SW480 (cell line): ENCODE measurements around the gene MBNL2.
"Not testable (repeated sequence)": the region's sequence is repeated elsewhere in the genome, so short reads cannot be mapped to it uniquely, and the experiment has no call there.

Source experiments
- DNase-seq: peaks from one replicate; pipeline ENCODE4 v3.0.0-alpha.2; 2016; ENCODE audit warnings: low spot score

MBNL2 gene

GRCh38 chr13:97221989-97222700 lies at the start of gene MBNL2:
MBNL2 (plus strand) TSS chr13:97222333; CDS start chr13:97276236, 53,903 bp downstream.
- DNase-seq = peak; percentile 92

- DNase-seq = no peak
Observed at GRCh38 chr13:97174638-97175037, 47.5 kb upstream of the MBNL2 start.

- DNase-seq = no peak
Observed at GRCh38 chr13:97175041-97175440, 47.1 kb upstream of the MBNL2 start.

DNA sequence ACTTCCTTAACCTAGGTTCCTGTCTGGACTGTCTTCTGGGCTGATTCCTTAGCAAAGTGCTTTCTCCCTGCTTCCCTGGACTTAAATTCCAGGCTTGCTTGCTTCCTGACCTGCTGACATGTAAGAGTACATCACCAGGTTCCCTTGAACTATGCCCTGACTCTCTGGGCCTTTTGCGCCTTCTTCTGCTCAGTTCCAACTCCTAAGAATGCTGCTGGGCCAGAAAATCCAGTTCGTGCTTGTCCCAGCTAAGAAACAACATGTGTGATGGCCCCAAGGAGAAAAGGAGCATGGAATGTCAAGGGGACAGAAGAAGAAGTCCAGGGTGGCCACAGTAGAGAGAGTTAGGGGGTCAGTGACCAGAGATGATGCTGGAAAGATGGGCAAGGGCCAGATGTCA lies 42.6 kb upstream of the MBNL2 start:
- DNase-seq = no peak

DNA sequence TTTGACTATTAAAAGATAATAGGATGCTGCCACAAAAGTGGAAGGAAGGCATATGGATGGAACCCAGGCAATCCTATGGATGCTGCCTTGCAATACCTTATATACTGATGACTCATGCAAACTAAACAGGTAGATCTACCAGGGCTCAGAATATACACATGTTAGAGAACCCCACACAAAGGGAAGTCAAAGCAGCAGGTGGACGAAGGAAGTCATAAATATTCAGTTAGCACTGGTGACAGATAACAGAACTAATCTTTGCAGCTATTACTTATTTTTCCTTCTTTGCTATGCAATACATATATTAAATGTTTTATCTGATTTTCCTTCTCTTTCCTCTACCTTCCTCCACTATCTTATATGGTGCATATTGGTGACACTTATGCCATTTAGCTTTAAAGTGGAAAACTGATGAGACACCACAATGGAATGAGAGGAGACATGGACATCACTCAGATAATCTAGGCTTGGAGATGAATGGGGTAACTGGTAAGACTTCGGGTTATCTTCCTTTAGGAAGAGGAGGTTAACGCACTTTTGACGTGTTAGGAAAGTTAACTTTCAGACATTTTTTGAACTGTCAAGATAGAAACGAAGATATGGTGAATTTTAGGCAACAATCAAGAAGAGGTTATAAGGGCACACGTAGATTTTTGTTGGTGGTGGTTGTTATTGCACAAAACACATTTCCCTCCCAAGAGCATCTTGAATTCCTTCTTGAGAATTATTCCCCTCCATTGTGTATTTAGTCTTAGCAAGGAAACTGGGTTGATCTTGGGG lies 39.8 kb upstream of the MBNL2 start:
- DNase-seq = no peak

DNA sequence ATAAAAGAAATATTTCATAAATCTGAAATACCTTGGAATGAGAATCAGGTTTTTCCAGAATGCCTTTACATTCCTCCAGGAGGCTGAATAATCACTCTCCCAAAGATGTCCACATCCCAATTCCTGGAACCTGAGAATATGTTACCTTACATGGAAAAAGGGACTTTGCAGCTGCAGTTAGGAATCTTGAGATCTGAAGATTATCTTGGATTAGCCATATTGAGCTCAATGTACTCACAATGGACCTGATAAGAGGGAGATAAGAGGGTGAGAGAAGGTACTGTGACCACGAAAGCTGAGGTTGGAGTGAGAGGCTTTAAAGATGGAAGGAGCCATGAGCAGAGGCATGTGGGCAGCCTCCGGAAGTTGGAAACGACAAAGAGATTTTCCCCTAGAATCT lies 36.8 kb upstream of the MBNL2 start:
- DNase-seq = no peak

DNA sequence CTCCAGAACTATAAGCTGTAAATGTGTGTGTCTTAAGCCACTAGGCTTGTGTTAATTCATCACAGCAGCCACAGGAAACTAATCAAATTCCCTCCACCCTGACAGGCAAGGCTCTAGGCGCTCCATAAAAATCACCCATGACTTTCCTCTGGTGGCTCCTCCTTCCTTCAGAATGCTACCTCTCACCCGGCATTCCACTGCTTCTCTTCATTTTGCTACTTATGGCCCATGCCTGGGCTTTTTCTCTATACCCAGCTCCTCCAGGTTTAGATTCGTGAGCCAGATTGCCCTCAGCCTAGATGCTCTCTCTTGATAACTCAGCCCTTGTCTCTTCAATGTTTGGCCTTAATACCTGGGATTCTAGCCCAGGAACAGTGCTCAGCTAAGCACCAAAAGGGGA lies 36.4 kb upstream of the MBNL2 start:
- no peak for DNase-seq

DNA sequence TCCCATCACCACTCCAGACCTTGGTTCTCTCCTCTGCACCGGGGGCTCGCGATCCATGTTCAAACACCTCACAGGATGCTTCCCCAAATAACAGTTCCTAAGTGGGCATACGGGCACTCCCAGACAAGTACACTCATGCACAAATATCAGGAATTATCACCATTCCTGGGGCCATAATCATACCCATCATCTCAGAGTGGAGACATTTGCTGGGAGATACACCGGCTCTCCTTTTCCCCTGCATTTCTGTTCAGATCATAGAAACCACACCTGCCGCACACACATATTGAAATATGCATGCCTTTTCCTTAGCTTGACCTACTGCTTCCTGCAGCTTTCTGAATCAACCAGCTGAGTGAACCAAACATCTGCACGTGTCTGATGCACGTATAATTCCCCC lies 33.9 kb upstream of the MBNL2 start:
- no peak for DNase-seq

DNA sequence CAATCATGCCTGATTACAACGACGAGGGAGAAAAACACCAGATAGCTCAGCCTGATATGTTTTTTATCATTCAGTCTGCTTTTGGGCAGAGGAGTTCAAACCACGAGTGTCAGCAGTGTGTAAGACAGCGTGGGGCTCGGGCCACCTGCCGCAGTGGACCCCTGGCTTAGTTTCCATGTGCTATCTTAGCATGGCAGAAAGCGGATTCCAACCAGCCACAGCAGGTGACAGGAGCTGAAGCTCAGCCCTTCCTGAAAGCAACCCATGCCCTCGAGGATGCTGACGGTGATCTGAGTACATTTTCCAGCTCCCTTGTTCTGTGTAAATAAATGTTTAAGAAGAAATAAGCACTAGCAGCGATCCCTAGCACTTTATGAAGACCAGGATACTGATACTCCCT lies 32.2 kb upstream of the MBNL2 start:
- no peak for DNase-seq

DNA sequence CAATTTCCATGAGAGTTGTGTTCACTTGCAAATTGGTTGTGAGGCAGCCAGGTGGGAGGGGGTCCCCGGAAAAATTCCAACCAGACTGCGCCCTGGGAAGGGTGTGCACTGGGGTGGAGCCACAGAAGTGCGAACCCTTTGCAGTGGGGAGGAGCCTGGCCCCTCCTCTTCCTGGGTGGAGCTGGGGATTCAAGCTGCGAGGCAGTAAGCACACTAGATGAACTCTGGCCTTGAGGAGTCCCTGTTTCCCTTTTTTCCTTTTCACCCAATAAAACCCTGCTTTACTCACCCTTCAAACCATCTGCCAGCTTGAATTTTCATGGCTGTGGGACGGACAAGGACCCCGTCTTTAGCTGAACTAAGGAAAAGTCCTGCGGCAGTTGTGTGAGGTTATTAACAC lies 31.0 kb upstream of the MBNL2 start:
- no peak for DNase-seq

DNA sequence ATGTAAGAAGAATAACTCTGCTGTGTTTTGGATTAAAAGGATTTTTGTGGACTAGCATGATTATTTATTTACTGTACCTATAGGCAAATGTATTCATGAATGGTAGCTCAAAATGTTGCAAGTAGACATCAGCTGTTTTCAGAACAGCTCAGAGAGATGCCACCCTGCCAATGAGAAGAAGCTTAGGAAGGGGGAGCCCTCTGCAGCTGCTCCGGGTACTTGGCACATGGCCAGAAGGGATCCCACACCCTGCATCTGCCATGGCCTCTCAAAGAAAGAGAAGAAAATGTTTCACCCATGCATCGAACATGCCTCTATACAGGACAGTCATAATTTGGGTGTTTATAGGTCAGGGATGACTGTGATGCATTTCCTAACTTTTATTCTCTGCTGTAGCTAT lies 30.5 kb upstream of the MBNL2 start:
- no peak for DNase-seq

- DNase-seq = no peak
Observed at GRCh38 chr13:97192166-97192565, 30.0 kb upstream of the MBNL2 start.

DNA sequence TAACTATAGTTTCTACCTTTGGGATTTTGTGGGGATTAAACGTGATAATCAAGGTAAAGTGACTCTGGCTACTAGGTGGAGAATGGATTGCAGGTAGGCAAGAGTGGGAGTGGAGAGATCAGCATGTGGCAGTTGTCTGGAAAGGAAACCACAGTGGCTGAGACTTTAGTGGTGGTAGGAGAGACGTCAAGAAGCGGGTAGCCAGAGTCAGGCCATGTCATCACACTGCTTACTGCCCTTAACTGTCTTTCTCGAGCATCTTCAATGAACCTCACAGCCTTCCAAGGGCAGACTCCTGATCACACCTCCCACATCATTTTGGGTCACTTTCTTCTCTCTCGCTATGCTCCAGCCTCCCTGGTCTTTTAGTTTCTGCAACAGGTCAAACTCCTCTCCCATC lies 28.6 kb upstream of the MBNL2 start:
- DNase-seq = no peak

DNA sequence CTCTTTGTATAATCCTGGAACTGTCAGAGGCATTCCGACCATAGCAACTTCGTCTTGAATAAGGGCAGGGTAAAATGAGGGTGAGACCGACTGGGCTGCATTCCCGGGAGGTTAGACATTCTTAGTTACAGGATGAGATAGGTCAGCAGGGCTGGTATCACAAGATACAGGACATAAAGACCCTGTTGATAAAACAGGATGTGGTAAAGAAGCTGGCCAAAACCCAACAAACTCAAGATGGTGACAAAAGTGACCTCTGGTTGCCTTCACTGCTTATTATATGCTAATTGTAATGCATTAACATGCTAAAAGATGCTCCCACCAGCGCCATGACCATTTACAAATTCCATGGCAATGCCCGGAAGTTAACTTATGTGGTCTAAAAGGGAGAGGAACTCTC lies 27.7 kb upstream of the MBNL2 start:
- peak; percentile 57 for DNase-seq

DNA sequence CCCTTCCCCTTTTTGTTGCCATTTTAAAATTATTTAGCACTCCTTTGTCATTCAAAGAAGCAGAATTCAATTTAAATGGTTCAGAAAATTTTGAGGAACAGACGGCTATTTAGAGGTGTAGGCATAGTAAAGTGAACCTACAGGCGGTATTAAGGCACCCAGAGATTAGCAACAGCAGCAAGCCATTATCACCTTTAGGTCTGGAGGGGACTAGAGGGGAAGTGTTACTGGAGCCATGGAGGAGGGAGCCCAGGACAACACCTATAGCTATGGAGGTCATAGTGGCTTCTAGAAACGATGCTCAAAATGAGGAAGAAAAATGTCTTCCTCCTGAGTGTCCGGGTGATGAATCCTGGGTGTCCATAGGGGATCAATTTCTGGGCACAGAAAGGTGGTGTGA lies 25.8 kb upstream of the MBNL2 start:
- DNase-seq = no peak

DNA sequence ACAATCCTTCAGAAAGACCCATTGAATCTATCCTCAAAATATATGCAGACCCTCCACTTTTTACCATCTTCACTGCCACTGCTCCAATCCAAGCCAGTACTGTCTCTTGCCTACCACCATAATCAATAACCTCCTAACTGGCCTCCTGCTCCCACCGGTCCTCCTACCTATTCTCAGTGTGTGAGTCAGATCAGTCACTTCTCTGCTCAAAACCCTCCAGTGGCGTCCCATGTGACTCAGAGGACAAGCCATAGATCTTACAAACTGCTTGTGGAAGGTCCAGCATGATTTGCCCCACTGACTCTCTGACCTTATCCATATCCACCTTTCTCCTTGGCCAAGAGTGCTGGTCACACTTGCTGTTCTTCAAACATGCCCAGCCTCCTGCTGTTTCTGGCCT lies 23.4 kb upstream of the MBNL2 start:
- DNase-seq = no peak

- no peak for DNase-seq
Observed at GRCh38 chr13:97199451-97199850, 22.7 kb upstream of the MBNL2 start.

DNA sequence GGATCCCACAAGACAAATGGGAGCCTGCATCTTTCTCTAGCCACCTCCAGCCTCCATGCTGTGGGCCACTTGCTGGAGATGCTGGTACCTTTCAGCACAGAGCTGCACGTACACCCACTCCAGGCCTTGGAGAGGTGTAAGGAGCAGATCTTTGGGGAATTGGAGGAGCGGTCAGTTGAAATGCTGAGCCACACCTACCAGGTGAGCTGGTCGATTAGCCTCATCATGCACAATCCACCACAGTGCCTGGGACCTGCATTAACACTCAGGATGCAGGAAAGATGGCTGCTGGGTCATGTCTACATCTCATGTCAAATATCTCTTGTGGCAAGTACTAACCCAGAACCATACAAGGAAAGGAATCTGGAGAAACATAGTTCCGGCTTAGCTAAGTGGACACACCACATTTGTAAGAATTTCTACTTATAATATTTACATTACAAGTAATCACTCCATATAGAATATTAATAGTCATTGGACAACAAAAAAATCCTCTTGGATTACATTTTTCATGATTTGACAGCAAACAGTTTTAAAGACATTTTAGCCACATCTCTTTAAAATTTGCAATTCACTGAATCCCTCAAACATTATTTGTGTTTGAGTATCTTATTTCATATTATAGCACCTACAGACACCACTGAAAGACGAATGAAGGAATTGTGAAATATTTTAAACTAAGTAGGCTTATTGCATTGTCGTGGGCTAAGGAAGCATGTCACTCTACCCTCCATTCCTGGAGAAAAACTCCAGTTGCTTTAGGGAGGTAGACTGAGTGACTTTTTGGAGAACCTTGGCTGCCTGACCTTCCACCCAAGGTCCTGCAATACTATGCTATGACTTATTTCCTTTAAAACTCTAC lies 21.8 kb upstream of the MBNL2 start:
- no peak for DNase-seq

DNA sequence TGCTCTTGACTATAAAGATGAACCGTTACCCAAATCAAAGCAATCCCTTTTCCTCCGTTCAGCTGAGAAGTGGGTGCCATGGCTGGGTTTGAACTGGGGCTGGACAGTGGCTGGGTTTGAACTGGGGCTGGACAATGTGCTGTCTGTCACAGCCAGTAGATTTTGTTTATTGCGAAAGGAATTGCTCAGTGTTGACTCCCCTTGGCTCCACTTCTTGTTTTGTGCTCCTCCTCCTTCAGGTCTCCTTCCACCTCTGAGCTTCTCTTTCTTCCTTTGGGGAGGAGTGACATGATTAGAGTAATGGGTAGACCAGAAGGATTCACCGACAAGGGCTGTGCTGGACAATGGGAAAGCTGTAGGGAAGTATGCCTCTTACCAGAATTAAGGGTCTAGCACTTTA lies 19.4 kb upstream of the MBNL2 start:
- DNase-seq = no peak

GRCh38 chr13:97205465-97205864 lies 16.7 kb upstream of the MBNL2 start:
- no peak for DNase-seq

DNA sequence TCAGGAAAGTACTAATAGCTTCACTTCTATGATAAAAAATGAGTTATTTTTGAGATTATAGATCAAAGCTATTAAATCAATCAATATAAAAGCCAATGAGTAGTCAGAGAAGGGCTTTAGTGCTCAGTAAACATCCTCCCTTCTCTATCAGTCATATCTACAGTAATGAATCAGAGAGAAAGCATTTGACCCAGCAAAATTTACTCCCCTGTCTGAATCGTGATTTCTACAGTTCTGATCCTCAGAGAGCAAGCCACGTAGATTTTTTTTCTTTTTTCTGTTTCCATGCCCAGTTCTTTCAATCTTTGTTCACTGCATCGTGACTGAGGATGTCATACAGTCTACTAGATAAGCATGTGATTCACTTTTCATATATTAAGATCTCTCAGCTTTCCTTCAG lies 16.2 kb upstream of the MBNL2 start:
- no peak for DNase-seq

GRCh38 chr13:97207252-97207651 lies 14.9 kb upstream of the MBNL2 start:
- not testable (repeated sequence) for DNase-seq

DNA sequence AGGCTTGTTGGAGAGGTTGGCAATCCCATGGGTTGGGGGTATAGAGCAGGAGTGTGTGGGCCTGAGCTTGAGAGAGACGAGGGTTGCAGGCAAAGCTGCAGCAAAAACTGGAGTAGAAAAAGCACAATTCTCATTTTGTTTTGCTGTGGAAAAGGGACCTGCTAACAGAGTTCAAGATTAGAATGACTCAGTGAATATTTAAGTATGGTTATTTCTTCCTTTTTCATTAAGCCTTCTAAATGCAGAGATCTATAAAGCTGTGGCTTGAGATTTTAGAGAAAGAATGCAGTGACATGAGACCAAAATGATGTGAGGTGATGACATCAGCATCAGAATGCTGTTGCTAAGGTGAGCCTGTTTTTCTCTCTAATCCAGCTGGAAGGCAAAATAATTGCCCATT lies 10.8 kb upstream of the MBNL2 start:
- DNase-seq = no peak
